Fibroblast of skin of right quadriceps (primary cell): ENCODE results near the gene KLHL29.
A peak's percentile ranks its signal among the peaks of the same experiment; 100 is the strongest.

ENCODE experiments used
- DNase-seq: peaks from one replicate; pipeline ENCODE4 v3.0.0-alpha.2; 2013

Gene KLHL29

DNA sequence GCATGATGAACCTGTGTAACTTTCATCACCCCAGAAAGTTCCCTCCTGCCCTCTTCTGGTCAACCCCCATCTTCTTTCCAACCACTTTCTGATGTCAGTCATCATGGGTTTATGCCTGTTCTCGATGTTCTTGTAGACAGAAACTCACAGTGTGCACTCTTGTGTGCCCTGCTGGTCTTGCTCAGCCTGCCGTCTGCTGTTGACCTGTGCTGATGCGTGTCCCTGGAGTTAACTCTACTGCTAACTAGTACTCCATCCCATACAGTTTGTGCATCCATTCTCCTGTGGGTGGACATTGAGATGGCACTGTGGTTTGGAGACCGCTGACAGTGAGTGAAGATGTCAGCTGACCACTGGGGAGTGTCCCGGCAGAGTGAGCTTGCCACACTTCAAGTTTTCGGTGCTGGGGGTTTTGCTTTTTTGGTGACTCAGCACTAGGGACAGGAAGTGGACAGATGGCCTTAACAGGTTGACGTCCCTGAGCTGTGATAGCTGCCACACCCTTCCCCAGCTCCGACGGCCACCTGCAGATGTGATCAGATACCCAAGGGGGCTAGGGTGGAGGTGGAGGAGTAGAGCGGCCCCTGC lies 14.8 kb downstream of the KLHL29 start:
- DNase-seq: no peak

GRCh38 chr2:23400703-23401102 lies 15.7 kb downstream of the KLHL29 start:
- DNase-seq: no peak

- DNase-seq: no peak
These were observed 16.6 kb downstream of the KLHL29 start for GRCh38 chr2:23401427-23402204.

- DNase-seq: no peak
These were observed 17.3 kb downstream of the KLHL29 start for GRCh38 chr2:23402205-23402740.

- DNase-seq: peak; percentile 87
These were observed 19.4 kb downstream of the KLHL29 start for GRCh38 chr2:23404426-23404825.

DNA sequence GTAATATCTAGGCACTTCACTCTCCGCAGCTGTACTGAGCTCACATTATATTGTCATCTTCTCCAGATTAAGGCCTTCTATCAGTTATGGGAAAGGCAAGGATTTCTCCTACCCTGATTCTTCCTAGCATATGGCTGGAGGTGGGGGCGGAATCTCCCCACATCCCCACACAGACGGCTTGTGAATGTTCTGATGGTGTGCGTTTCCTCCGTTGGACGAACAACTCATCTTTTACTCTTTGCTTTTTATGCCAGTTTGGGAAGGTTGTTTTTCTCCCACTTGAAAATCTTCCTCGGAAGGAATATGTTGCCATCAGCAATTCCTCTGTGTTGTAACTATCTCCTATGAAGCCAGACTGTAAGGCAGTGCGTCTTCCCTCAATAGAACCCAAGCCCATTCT lies 24.3 kb downstream of the KLHL29 start:
- no peak for DNase-seq

DNA sequence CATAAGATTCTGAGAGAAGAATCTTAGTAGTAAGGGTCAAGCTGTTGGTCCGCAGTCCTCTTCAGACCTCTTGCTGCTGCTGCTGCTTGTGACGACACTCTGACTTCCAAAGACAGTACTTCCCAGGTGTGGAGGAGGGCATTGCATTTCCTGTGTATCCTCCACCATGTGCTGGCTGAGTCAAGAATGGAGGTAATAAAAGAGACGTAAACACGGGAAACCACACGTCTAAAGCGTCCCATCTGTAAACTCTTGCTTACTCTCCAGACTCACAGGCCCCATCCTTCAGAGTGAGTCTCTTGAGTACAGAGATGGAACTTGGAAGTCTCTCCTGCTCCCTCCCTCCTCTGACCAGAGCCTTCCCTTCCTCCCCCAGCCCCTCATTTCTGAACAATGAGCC lies 25.6 kb downstream of the KLHL29 start:
- DNase-seq: peak; percentile 54

- DNase-seq: peak; percentile 95
These were observed 26.9 kb downstream of the KLHL29 start for GRCh38 chr2:23411752-23412431.

- peak; percentile 81 for DNase-seq
These were observed 27.7 kb downstream of the KLHL29 start for GRCh38 chr2:23412556-23413155.

DNA sequence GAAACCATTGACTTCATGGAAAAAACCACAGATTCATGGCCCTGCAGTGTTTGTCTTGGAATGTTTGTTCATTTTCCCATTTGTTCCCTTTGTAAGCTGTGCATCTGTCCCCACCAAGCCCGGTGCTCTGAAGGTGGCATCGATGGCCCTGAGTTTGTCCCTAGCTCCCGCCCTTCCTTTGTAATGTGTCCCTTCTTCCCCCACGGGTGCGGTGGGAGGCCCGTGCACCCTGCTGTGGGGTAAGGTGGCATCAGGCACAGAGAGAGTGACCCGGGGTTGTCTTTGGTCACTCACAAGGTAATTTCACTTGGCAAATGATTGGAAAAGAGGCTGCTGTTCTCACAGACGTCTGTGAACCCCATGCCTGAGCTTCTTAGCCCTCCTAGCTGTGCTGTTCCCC lies 28.7 kb downstream of the KLHL29 start:
- DNase-seq: no peak

DNA sequence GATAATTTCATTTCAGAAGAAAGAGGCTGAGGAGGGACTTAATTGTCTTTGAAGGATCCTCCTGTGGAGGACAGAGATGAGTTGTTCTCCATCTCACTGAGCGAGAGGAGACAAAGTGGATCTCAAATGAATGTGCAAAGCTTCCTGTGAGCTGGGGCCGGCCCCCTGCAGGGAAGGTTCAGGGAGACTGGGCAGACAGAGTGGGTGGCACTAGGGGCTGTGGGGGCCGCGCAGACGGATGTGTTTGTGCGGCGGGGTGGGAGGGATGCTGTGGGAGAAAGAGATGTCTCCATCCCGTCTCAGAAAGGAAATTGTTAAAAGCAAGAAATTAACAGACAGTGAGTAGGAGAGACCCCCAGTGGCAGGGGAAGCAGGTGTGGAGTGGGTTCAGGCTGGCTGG lies 29.1 kb downstream of the KLHL29 start:
- no peak for DNase-seq

GRCh38 chr2:23414871-23415270 lies 29.9 kb downstream of the KLHL29 start:
- no peak for DNase-seq

DNA sequence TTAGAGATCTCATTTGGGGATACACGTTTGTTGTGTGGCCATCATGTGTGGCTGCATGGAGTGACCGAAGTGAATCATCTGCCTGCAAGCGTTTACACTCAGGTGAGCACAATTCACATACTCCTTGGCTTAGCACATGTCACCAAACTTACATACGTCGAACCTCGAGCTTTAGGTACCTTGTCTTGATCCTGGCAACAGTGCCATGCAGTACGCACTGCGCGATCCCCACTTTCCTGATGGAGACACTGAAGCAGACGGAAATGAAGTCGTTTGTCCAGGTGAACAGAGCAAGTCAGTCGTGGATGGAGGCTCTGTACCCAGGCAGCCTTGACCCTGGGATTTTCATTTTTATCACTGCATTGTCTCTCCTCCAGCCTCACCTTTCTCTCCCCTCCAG lies 32.3 kb downstream of the KLHL29 start:
- no peak for DNase-seq

- no peak for DNase-seq
These were observed 33.1 kb downstream of the KLHL29 start for GRCh38 chr2:23418056-23418455.

DNA sequence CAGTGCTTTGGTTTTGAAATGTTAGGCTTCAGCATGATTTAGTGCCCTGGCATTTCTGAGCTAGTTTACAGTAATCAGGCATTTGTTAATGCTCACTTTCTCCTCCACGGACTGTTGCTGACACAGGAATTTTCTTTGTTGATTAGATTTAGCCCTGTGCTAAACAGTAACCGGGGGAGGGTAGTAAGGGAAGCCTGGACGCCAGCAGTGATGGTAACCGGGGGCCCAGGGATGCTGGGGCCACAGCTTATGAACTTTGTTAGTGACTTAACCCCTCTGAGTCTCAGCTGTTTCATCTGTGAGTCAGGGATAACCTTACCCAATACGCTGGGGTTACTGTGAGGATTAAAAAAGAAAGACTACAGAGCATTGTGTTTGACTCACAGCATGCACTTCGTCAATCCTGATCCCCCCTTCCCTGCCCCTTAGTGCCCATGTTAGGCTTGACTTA lies 33.5 kb downstream of the KLHL29 start:
- DNase-seq: peak; percentile 81

- no peak for DNase-seq
These were observed 34.5 kb downstream of the KLHL29 start for GRCh38 chr2:23419171-23420090.

DNA sequence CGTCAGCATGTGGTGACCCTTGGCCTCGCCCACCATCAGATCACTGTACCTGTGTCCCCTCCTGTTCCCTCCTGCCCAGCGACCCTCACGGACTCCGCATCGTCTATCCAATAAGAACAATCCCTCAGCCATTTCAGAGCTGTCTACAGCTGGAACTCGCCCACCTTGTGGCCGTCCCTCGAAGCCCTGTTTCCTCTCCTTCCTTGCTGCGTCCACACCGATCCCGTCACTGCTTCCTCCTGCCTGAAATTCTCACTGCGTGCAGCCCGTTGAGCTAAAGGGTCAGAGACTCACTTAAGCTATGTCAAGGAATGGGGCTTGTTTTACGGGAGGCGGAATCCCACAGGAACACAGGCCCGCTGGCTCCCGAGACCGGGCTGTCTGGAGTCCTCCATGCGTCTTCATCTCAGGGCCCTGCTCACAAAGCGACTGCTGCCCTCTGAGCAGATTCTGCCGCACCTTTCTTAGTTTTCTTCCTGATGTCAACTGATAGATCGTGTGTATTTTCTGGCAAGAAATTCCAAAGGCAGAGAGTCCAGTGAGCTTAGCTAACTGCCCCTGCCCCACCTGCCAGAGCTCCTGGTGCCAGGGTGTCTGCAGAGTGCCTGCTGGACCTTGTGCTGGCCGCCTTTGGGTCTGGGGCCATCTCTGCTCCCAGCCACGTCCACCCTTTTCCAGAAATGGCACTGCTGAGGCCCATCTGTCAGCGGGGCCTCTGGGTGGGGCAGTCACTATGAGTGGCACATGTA lies 35.3 kb downstream of the KLHL29 start:
- DNase-seq: no peak

GRCh38 chr2:23420840-23421476 lies 36.0 kb downstream of the KLHL29 start:
- no peak for DNase-seq

GRCh38 chr2:23422089-23423061 lies 37.4 kb downstream of the KLHL29 start:
- DNase-seq: no peak
